HG02642 (cell line): ENCODE data around the gene RABGGTA.
"Not testable (repeated sequence)": the region's sequence is repeated elsewhere in the genome, so short reads cannot be mapped to it uniquely, and the experiment has no call there.

ENCODE experiments used
- ATAC-seq: cut with Tn5 transposase; IDR thresholded peaks from one replicate; pipeline ENCODE4 v1.9.1; 2021; ENCODE audit warnings: mild to moderate bottlenecking; ENCODE audit not compliant: unreplicated experiment, poor library complexity

Gene RABGGTA

DNA sequence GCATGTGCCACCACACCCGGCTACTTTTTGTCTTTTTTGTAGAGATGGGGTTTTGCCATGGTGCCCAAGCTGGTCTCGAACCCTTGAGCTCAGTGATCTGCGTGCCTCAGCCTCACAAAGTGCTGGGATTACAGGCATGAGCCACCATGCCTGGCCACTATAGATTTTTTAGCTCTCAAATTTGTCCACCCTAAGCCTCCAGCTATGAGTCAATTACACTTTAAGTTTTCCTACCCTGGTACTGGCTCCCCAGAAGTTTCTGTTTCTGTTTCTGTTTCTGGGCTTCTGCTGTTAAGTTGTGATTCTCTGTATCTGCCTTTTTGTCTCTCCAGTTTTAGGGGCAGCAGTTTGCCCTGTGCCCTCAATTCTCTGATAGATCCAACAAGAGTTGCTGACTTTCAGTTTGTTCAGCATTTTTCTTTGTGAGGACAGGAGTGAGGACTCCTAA lies 24.6 kb downstream of the RABGGTA start:
- no peak for ATAC-seq

DNA sequence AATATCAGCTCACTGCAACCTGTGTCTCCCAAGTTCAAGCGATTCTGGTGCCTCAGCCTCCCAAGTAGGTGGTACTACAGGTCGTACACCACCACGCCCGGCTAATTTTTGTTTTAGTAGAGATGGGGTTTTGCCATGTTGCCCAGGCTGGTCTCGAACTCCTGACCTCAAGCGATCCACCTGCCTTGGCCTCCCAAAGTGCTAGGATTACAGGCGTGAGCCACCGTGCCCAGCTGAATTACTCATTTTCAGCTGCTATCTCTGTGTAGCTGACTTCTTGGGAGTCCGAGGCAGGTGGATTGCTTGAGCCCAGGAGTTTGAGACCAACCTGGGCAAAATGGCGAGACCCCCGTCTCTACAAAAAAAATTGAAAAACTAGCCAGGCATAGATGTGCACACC lies 26.0 kb downstream of the RABGGTA start:
- ATAC-seq = not testable (repeated sequence)

DNA sequence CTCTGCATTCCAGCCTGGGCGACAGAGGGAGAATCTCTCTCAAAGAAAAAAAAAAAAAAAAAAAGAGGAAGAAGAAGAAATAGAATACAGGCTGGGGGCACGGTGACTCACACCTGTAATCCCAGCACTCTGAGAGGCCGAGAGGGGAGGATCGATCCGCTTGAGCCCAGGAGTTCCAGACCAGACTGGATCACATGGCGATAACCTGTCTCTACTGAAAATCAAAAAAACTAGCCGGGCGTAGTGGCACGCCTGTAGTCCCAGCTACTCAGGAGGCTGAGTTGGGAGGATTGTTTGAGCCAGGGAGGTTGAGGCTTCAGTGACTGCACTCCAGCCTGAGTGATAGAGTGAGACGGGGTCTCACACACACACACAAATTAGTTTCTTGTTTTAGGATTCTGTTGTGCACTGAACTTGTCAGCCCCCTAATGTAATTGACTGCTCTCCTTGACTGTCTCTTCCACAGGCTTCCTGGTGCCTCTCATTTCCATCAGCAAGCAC lies 28.0 kb downstream of the RABGGTA start:
- ATAC-seq = no peak

DNA sequence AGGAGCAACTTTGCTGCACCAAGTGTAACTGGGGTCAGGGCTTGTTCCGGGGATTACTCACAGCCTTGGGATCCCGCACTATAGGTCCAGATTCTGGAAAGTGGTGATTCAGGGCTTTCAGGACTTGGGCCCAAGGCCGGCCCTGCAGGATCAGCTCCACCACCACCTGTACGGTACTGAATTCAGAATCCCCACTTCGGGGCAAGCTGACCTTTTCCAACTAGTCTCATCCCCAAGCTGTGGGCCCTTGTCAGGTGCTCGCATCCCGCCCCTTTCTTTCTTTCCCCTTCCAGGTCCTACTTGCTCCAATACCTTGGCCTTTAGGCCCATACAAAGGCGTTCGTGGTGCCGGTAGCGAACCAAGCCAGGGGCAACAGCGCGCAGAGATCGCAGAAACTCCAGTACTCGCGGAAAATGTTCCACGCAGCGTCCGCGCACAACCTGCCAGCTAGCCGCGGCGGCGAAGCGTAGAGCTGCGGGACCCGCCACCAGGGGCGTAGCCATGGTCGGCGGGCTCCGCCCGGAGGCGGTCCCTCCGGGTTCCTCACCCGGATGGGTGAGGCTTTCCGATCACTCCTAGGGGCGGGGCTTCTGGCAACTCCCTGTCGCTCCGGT lies 29.5 kb downstream of the RABGGTA start:
- ATAC-seq = peak; percentile 82

DNA sequence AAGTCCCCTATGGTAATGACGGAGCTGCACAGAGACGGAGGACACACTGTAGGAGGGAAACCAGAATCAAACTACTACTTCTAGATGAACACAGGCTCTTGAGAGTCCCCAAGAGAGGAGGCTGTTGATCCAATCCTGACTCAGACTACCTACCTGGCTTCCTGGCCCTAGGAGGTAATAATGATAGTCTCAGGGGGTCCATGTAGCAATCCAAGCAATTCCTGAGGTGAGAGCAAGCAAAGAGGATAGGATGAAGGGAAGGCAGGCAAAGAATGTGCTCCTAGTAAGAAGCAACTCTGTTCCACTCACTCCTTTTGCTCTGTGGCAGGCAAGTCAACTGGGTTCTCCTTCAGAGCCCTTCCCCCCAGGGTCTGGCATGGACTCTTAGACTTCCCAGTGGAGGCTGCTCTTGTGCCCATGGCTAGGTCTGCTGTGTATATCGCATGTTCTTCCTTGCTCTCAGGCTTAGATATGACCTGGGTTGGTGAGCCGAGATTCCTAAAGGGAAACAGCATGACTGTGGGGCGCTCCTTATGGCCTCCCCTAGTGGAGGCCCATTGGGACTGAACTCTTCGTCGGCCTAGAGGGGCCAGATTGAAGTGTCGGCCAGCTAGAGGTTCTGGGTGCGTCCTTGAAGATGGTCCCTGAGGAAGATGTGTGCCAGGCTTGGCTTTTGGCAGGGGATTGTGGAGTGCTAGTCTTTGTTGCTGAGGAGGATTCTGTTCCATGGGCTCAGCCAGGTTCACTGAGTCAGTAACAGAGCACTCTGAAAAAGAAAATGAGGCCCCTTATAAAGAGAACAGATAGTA lies 31.1 kb downstream of the RABGGTA start:
- no peak for ATAC-seq

DNA sequence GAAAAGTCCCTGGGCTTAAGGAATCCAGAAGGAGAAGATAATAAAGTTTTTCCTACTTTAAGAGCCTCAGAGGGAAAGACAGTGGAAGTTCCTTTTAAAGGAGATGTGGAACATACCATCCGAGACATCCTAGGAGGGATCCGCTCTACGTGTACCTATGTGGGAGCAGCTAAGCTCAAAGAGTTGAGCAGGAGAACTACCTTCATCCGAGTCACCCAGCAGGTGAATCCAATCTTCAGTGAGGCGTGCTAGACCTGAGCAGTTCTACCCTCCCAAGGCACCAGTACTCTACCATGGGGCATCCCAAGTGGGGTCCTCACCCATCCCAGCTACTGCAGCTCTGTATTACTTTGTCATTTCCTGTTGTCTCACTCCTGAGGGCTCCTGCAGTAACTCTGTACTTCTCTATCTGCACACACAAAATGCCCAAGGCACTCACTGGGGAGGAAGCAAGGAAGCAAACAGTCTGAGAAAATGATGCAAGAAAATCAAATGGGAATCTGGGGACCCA lies 32.8 kb downstream of the RABGGTA start:
- ATAC-seq = no peak

DNA sequence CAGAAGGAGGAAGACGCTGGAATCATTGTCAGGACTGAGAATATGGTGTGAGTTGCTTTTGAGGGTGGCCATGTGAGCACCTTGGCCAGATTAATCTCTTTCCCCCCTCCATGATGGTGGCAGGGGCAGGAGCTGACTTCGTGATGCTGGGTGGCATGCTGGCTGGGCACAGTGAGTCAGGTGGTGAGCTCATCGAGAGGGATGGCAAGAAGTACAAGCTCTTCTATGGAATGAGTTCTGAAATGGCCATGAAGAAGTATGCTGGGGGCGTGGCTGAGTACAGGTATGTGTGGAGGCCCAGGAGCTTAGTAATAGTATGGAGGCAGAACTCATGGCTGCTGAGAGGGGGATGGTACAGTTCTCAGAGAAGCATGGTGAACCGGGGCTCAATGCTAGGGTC lies 33.3 kb downstream of the RABGGTA start:
- ATAC-seq = no peak

DNA sequence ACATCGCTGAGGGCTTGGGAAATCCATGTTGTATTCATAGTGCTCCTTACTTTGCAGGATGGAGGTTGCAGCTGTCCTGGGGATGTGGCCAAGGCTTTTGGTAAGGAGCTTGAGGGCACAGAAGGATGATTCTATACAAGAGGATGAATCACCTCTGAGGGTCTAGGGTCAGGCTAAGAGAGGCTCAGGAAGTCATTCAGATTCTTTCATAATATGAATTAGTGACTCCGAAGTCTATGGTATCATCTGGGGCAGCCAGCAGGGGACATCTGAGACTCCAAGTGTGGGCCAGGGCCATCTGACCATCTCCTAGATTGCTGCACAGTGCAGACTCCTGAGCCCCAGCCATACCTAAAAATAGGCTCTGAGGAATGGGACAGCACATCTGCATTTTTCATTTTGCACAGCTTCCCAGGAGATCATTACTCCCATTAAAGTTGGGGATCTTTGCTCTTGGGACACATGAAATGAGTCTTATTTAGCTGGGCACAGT lies 33.9 kb downstream of the RABGGTA start:
- no peak for ATAC-seq

DNA sequence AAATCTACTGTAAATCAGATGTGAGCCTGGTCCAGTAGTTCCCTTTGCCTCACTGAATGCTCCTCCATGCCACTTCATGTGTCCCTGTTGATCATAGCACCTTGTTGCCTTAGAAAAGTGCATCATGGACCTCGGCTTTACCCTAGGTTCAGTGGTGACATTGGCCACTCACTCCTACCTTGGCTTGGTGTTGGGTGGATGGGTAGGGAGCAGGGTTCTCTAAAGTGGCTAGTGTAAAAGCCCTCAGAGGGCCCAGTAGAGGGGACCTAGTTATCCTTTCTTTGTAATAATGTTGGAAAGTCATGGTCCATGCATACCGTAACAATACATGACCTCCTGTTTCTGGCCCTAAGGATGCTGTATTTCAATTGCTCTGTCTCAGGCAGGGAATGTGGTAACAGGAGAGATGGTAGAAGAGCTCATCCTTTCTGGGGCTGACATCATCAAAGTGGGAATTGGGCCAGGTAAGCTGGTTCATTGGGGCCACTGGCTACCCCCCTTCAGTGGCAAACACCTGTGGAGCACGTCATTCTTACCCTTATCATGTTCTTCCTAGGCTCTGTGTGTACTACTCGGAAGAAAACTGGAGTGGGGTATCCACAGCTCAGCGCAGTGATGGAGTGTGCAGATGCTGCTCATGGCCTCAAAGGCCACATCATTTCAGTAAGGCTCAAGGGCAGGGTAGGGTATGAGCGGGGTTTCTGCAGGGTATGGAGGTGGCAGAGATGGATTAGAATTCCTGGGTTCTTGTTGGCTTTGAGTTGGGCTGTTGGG lies 34.5 kb downstream of the RABGGTA start:
- ATAC-seq = no peak

DNA sequence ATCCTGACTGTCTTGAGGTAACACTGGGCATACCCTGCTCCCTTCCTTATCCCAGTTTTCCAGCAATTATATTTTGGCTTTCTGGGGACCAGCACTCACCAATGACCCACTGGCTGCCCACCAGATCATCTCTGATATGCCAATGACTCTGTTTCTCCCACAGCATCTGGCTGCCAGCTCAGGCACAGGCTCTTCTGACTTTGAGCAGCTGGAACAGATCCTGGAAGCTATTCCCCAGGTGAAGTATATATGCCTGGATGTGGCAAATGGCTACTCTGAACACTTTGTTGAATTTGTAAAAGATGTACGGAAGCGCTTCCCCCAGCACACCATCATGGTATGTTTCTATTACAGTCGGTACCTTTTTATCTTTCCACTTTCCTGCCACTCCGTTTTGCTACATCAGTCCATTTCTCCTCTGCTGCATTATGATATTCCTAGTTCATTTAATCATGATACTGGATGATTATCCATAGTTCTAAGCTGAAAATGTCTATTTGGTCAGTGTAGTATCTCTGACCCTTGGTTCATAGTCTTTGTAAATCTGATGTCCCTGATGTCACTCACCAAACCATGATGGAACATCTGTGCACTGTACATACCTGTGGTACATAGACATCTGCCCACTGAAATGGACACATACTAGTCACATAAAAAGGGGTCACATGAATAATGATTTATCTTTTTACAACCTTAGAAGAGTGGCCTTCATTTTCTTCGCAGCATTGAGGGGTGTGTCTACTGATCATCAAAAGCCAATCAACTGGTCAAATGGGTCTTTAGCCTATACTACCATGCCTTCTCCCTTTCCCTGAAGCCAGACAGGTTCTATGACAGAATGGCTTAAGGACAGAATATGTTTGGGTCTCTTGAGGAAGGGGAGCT lies 35.4 kb downstream of the RABGGTA start:
- no peak for ATAC-seq

DNA sequence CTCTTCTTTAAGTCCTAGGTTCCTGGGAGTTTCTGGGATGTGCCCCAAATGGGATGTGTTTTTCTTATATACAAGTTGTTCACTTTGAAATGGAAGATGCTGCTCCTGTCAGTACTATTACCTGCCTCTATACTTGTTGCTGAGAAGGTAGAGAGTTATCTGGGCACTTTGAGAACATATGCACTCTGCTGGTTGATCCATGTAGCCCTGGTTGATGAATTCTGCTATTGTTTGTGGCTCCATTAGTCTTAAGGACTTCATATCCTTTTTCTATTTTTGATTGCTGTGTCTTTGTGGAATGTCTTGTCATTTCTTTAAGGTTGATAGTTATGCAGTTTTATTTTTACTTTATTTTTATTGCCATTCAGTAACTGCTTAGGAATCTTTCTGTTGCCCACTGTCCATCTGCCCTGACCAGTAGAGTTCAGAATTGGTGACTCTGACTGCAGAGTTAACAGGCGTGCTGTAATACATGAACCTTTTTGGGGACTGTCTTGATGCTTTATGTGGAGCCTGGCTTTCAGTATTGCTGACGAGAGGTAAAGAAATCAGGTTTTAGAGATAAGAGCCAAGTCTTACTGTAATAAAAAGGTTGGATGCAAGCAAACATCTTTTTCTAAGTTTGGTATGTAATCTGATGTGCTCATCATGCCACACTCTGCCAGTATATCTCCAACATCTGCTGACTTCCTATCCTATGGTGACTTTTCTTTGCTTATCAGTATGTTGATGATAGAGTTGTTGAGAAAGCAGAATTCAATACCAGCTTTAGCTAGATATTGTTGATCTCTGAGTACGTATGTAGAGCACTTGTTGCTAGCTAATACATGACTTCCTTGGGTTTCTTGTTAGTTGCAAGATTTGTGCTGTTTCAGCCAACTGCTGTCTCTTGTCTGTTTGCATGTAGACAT lies 37.0 kb downstream of the RABGGTA start:
- ATAC-seq = no peak

DNA sequence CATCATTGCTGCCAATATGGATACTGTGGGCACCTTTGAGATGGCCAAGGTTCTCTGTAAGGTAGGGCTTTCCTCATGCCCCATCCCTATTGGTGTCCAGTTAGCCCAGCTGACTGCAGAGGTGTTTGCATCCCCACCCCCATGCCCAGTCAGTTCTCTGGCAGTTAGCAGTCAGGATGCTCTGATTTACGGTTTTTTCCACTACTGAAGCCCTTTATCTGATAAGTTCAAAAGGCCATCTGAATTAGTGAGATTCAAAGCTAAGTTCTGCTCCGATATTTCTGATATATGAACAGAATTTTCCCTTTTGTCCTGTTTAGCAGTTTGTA lies 37.9 kb downstream of the RABGGTA start:
- no peak for ATAC-seq

DNA sequence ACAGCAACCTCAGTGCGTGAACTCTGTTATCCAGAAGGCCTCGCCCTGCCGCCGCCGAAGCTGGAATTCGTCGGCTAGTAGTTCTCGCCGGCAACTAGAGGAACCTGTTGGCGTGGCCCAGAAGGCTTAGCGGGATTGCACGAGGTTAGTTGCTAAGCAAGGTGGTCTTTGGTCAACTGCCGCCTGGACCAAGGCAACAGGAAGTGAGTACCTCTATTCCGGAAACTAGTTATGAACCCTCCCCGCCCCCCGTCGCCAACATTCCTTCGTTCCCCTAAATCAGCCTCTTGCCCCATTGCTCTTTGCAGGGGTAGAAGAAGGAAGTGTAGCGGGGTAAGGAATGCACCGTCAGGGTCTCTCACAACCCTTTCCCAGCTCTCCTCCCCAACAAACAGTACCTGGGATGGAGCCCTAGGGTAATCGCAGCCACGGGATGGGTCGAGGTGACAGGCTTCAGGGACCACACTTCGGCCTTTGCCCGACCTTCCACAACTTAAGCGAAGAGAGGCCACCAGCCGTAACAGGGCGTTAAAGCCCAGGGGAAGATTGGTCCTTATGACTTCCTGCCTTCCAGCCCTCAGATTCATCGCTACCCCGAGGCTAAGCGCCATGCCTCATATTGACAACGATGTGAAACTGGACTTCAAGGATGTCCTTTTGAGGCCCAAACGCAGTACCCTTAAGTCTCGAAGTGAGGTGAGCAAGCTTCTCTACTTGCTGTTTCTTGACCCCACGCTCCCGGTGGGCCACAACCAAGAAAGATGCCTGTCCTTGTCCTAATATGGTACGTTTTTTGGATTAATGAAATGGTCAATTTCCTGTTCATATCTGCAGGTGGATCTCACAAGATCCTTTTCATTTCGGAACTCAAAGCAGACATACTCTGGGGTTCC lies 38.5 kb downstream of the RABGGTA start, which contains the start of gene GMPR2:
TSS of gene GMPR2 (plus strand) at position 285 of the 893 bp plus-strand sequence. CDS start at position 610, 325 bp downstream.
- peak; percentile 60 for ATAC-seq

DNA sequence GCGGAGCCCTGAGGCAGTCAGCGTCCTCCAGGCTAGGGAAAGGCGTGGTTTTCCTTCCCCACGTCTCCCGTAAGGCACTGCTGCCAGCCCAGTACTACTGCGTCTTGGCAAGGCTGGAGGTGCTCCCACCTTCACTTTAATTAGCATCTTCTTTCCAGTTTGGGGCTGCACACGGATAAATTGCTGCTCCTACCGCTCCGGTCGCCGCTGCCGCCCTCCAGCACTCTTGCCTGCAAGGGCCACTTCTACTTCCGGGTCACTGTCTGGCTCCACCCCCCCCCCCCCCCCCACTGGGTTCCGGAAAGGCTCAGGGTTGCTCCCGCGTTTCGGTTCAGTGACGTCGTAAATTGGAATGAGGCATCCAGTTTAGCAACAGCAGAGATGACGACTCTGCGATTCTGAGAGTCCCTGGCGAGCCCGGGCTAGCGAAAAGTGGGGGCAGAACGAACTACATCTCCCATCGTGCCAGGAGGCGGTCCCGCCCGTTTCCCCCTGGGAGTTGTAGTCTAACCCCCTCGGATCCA lies 39.2 kb downstream of the RABGGTA start, which contains the start of gene NEDD8:
TSS of gene NEDD8 (minus strand) at position 247 of the 524 bp plus-strand sequence. CDS start at position 147, 100 bp downstream.
- ATAC-seq = peak; percentile 80

DNA sequence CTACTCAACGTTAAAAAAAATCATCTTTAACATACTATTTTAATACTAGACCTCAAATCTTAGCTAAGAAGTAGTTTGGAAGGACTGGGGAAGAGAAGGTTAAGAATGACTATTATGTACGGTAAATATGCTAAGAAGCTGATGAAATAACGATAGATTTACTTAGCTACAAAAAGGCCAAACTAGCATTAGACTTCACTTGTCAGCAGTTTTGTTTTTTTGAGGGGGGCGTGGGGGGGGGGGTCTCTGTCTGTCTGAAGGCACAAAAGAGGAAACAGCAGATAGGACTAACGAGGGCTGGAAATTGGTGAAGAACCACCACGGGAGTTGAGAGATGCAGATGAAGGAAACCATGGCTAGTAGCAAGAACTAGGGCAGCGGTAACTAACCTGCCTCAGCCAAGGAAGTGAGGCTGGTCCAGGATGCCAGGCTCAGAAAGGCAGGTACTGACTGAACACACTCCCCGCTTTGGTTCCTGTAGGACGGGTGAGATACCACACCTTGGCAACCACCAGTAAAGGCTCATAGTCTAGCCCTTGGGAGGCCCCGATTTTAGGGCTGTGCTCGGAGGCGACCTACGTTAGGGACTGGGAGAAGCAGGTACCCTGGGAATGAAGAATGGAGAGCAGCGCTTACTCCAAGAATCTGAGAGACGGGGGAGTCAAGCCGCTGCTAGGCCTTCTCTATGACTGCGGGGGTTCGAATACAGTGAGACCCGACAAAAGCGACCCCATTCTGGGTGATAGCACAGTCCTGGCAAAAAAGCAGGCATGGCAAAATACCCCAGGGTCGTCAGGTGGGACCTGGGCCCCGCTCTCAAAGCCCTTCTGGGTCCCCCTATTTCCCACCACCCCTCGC lies 39.9 kb downstream of the RABGGTA start:
- ATAC-seq = peak; percentile 18

DNA sequence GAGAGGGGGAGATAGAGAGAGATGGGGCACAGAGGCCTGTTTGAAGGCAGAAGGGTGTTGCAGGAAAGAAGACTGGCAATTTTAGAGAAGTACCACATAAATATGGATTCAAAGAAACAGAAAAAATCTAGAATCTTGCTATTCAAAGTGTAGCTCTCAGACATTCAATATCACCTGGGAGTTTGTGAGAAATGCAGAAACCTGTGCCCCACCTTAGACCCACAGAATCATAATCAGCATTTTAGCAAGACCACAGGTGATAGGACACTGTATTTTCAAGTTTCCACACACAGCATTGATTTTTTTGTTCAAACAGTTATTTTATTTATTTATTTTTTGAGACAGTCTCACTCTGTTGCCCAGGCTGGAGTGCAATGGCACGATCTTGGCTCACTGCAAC lies 42.5 kb downstream of the RABGGTA start:
- no peak for ATAC-seq
